Transverse colon (tissue), 4 donors: ENCODE measurements around the gene RUFY3. TPM values are rescaled to one million over a fixed set of nuclear protein-coding genes. Genes with fewer than 3 reads are reported as not detected.

ENCODE experiments used
- DNase-seq: peaks from one replicate; pipeline ENCODE4 v3.0.0-alpha.2; 2019
- H3K27ac ChIP-seq, 4 donors: fragments of 200-600 bp; sonication (generic); 2 replicates each; pipeline ENCODE4 v1.5.1; 2016 to 2018; ENCODE audit warnings: inconsistent platforms in 4 of 4
- H3K27me3 ChIP-seq: fragments of 200-600 bp; sonication (generic); 2 replicates; pipeline ENCODE4 v1.5.1; 2017; ENCODE audit warnings: inconsistent platforms
- H3K36me3 ChIP-seq, 4 donors: fragments of 200-600 bp; sonication (generic); 2 replicates each; pipeline ENCODE4 v1.5.1; 2017 to 2019; ENCODE audit warnings: inconsistent platforms in 4 of 4
- H3K4me1 ChIP-seq, 4 donors: fragments of 200-600 bp; sonication (generic); 2 replicates each; pipeline ENCODE4 v1.5.1; 2017 to 2020; ENCODE audit warnings: inconsistent platforms in 4 of 4
- H3K4me3 ChIP-seq, 4 donors: fragments of 200-600 bp; sonication (generic); 1 replicate in 1 of 4; 2 replicates in 3 of 4; pipeline versions ENCODE4 v1.5.1 to v1.6.1; 2017 to 2019; ENCODE audit warnings: inconsistent platforms in 4 of 4
- H3K9me3 ChIP-seq, 2 donors: fragments of 200-600 bp; sonication (generic); 2 replicates each; pipeline ENCODE4 v1.5.1; 2017 to 2019; ENCODE audit warnings: inconsistent platforms in 2 of 2
- EP300 ChIP-seq: sonication (generic); formaldehyde crosslinking; IDR thresholded peaks from one replicate; pipeline ENCODE4 v1.6.1; 2017; ENCODE audit warnings: antibody characterized with exemption, low read depth
- POLR2A ChIP-seq: fragments of 450-650 bp; IDR thresholded peaks from one replicate; pipeline ENCODE4 v1.6.1; 2016; ENCODE audit warnings: antibody characterized with exemption, mild to moderate bottlenecking, moderate library complexity
- POLR2AphosphoS5 ChIP-seq, 3 donors: sonication (generic); formaldehyde crosslinking; IDR thresholded peaks; one replicate each; pipeline ENCODE4 v1.6.1; 2016; ENCODE audit warnings: antibody characterized with exemption in 3 of 3
- WGBS, 2 donors: methylation state at CpG; one replicate each; pipeline ENCODE4 v1.1.5; 2018; ENCODE audit warnings: low coverage in 1 of 2; 5-methylcytosine and 5-hydroxymethylcytosine counted together
- in situ Hi-C, 4 donors: fragments of 200-750 bp; cut with MboI; loops; one replicate each; pipeline versions ENCODE4 v1.15.0 to v1.15.1; 2017; ENCODE audit warnings: low sequenced_read_pairs in 3 of 4, low pct_ligation_motif_present in 1 of 4, low pct_unique_long_range_greater_than_20kb in 1 of 4
- intact Hi-C: fragments of 100-400 bp; cut with DNase I; formaldehyde crosslinking; loops from one replicate; pipeline ENCODE4 v1.15.1; 2023; ENCODE audit warnings: low total_unique reads
- total RNA-seq, 4 donors: library from RNA; depleted of rRNA; stranded (reverse); fragments of >200 nt; gene quantifications; one replicate each; pipeline ENCODE4 v1.1.0, GENCODE V29; 2016
- TF ChIP-seq, protein P1 (sequence below), 5 experiments: fragments of 200-600 bp in 3 of 5; fragments of 450-650 bp in 2 of 5; sonication (generic) in 3 of 5; IDR thresholded peaks; 1 replicate in 2 of 5; 2 replicates in 3 of 5; pipeline ENCODE4 v1.5.1; 2016 to 2017; ENCODE audit warnings: antibody characterized with exemption in 5 of 5, inconsistent platforms in 3 of 5, mild to moderate bottlenecking in 2 of 5, moderate library complexity in 1 of 5

The RUFY3 gene
- total RNA-seq, 4 donors from 2014 or later = 39.6 to 93.9 (median 50.8) TPM

DNA sequence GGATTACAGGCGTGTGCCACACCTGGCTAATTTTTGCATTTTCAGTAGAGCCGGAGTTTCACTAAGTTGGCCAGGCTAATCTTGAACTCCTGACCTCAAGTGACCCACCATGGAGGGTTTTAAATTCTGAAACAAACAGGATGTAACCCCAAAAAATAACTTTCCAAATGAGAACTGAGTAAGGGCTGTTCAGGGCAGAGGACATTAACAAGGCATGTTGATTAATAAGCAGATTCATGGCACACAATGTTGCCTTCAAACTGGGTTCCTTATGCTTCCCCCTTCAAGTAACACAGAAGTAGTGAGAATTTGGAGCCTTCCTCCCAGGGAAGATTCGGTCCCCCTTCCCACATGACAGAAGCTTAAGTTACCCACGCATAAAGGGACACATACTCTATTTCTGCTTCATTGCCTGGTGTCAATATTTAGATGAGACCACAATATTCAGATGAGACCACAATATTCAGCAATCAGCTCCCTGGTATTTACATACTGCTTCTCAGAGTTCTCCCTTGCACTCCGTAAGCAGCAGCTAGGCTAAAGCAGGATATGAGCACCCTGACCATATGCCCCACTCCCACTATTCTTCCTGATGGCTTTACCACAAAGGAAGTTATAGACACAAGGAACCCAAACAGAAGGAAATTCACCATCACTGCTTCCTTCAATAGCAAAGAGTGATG lies 96.5 kb downstream of the RUFY3 start:
- H3K4me3 ChIP-seq = no peak overlapping the region
- WGBS, 2 donors = 77 to 79% methylated on average over 5 of the region's 5 CpGs
- H3K9me3 ChIP-seq = no peaks in the 10 kb centered on the region
- H3K36me3 ChIP-seq = peaks cover 0 to 38% (median 15%) of the 10 kb centered on the region in 4 donors
- no peaks in the 10 kb centered on the region for H3K27me3 ChIP-seq
- H3K4me1 ChIP-seq = no peaks in the 10 kb centered on the region
- in situ Hi-C loops (no loop called here), intact Hi-C loops (no loop called here)
- H3K27ac ChIP-seq = no peak overlapping the region
- TF ChIP-seq, protein P1, sequence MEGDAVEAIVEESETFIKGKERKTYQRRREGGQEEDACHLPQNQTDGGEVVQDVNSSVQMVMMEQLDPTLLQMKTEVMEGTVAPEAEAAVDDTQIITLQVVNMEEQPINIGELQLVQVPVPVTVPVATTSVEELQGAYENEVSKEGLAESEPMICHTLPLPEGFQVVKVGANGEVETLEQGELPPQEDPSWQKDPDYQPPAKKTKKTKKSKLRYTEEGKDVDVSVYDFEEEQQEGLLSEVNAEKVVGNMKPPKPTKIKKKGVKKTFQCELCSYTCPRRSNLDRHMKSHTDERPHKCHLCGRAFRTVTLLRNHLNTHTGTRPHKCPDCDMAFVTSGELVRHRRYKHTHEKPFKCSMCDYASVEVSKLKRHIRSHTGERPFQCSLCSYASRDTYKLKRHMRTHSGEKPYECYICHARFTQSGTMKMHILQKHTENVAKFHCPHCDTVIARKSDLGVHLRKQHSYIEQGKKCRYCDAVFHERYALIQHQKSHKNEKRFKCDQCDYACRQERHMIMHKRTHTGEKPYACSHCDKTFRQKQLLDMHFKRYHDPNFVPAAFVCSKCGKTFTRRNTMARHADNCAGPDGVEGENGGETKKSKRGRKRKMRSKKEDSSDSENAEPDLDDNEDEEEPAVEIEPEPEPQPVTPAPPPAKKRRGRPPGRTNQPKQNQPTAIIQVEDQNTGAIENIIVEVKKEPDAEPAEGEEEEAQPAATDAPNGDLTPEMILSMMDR (IDR thresholded peaks at IDR 0.05) = no peak
- TF ChIP-seq EP300 (no peak), POLR2A (no peak), POLR2AphosphoS5 (IDR thresholded peaks at IDR 0.05) (no peak)
- DNase-seq = no peak

DNA sequence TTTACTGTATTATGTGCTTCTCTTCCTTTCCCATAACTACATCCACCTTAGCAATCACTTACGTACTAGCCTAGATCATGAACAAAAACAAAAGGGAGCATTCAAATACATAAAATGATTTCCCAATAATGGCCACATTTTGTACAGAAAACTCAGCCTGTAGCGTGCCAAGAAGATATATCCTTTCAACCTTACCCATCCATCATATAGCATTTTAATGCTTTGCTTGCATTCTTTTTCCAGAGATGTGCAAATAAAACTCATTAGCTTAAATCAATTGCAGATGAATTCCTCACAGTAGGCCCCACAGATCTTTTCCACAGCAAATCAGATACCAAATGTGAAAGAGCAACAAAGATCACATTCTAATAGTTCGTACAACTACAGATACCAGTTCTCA lies 97.2 kb downstream of the RUFY3 start:
- in situ Hi-C loops (no loop called here), intact Hi-C loops (no loop called here)
- Histone ChIP-seq H3K4me3 (no peak overlapping the region), H3K27ac (no peak overlapping the region), H3K36me3 (peaks cover 0 to 42% (median 17%) of the 10 kb centered on the region in 4 donors), H3K27me3 (no peaks in the 10 kb centered on the region), H3K9me3 (no peaks in the 10 kb centered on the region), H3K4me1 (no peaks in the 10 kb centered on the region)
- TF ChIP-seq EP300 (no peak), POLR2AphosphoS5 (IDR thresholded peaks at IDR 0.05) (no peak), POLR2A (no peak)
- TF ChIP-seq, protein P1 (IDR thresholded peaks at IDR 0.05) = no peak
- WGBS, 2 donors = 87 to 88% methylated on average over 3 of the region's 3 CpGs
- DNase-seq = no peak

DNA sequence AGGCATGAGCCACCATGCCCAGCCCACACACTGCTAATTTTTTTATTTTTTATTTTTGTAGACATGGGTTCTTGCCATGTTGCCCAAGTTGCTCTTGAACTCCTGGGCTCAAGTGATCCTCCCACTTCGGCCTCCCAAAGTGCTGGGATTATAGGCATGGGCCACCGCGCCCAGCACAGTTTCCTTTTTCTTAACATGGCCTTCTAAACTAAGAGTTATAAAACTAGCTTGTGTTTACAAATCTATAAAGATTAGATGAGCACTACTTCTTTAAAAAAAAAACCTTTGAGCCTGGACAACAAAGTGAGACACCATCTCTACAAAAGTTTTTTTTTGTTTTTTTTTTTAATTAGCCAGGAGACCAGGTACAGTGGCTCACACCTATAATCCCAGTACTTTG lies 107.3 kb downstream of the RUFY3 start:
- peak overlapping the region in 1 of 4 donors; percentile 8 for H3K27ac ChIP-seq
- no peak for DNase-seq
- intact Hi-C loops (no loop called here), in situ Hi-C loops (loop anchor here in 1 of 4 donors (25.0 kb wide), 1 partner anchor 183 kb away; no protein-coding TSS in a partner anchor)
- 76 to 77% methylated on average over 3 of the region's 3 CpGs for WGBS, 2 donors
- H3K27me3 ChIP-seq = no peaks in the 10 kb centered on the region
- H3K4me3 ChIP-seq = no peak overlapping the region
- no peak for TF ChIP-seq EP300
- TF ChIP-seq POLR2A = no peak
- TF ChIP-seq POLR2AphosphoS5 (IDR thresholded peaks at IDR 0.05) = no peak
- TF ChIP-seq, protein P1 (IDR thresholded peaks at IDR 0.05) = no peak
- H3K9me3 ChIP-seq = no peaks in the 10 kb centered on the region
- peaks cover 0 to 73% (median 36%) of the 10 kb centered on the region in 4 donors for H3K36me3 ChIP-seq
- peaks cover 0 to 10% (median 3%) of the 10 kb centered on the region in 4 donors for H3K4me1 ChIP-seq

DNA sequence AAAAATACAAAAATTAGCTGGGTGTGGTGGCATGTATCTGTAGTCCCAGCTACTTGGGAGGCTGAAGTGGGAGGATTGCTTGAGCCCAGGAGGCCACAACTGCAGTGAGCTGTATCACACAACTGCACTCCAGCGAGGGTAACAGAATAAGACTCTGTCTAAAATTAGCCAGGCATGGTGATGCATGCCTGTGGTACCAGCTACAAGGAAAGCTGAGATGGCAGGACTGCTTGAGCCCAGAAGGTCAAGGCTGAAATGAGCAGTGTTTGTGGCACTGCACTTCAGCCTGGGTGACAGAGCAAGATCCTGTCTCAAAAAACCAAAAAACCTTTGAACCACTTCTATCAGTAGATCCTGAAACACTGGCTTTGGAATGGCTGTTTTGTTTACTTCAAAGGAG lies 107.7 kb downstream of the RUFY3 start:
- Histone ChIP-seq H3K9me3 (no peaks in the 10 kb centered on the region), H3K27ac (peak overlapping the region in 1 of 4 donors; percentile 8), H3K4me3 (no peak overlapping the region), H3K27me3 (no peaks in the 10 kb centered on the region), H3K36me3 (peaks cover 0 to 75% (median 34%) of the 10 kb centered on the region in 4 donors), H3K4me1 (peaks cover 0 to 10% (median 3%) of the 10 kb centered on the region in 4 donors)
- no peak for DNase-seq
- TF ChIP-seq, protein P1 (IDR thresholded peaks at IDR 0.05) = no peak
- no peak for TF ChIP-seq POLR2A
- no peak for TF ChIP-seq EP300
- TF ChIP-seq POLR2AphosphoS5 (IDR thresholded peaks at IDR 0.05) = no peak
- intact Hi-C loops = no loop called here
- 87% methylated on average over 1 of the region's 1 CpG; no CpG with 5 or more reads in 1 of the 2 donors for WGBS, 2 donors
- in situ Hi-C loops = loop anchor here in 1 of 4 donors (25.0 kb wide), 1 partner anchor 183 kb away; no protein-coding TSS in a partner anchor
